NCI-H345 treated with DMSO at 0.1 percent for 48 hours (cell line): ENCODE results near the gene CFAP92.

Source experiments
- DNase-seq: peaks from one replicate; lab custom pipeline; 2025; ENCODE audit not compliant: unreplicated experiment; lab: John Stamatoyannopoulos, UW

CFAP92 gene

DNA sequence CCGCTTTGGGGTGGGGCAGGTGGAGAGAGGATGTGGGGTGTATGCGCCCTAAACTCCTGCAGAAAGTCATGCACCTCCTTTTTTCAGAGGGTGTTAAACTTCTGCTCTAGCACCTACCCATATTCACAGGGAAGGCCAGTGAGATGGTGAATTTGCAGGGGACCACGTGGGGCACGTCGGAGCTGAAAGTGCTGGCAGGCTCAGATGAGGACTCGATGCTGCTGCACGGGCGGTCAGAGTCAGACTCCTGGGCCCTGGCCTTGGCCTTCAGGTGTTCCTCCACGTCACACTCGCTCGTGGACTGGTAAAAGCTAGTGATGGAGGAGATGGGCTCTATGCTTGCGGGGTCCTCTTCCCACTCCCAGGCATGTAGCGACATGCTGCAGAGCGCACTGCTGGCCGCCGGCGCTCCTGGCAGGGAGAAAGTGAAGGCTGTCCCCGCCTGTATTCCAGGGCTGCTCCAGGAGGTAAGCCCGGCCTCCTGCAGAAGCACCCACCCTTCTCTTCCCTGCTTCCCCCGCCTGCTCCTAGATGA, 883 bp downstream of the CFAP92 start:
- DNase-seq: no peak

DNA sequence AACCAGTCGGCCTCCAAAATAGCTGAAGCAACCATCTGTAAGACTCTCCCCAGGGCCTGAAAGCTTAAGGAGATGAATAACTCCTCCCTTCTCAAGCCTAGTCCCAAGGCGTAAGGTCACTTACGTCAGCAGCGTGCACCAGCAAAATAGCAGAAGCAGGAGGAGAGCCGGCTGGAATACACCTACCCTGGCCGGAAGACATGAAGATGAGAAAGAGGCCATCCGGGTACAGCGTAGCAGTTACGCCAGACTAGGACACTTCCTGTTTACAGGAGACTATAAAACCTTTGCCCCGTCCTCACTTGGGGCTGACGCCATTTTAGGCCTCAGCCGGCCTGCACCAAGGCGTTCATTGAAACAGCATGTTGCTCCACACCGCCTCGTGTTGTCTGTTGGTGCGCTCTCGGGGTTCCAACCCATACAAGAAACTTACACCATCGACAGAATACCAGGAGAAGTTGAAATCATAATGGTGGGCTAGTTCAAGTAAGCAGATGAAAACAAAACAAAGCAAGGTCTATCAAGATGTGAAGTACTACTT, 2.5 kb downstream of the CFAP92 start:
- DNase-seq: no peak

DNA sequence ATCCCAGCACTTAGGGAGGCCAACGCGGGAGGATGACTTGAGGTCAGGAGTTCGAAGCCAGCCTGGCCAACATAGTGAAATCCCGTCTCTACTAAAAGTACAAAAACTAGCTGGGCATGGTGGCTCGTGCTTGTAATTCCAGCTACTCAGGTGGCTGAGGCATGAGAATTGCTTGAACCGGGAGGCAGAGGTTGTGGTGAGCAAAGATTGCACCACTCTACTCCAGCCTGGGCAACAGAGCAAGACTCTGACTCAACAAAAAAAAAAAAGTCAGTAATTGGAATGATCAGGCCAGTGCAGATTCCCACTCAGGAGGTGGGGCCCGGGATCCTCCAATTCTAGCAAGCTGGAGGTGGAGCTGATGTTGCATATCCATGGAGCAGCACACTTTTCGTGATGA, 5.6 kb downstream of the CFAP92 start:
- DNase-seq: no peak

DNA sequence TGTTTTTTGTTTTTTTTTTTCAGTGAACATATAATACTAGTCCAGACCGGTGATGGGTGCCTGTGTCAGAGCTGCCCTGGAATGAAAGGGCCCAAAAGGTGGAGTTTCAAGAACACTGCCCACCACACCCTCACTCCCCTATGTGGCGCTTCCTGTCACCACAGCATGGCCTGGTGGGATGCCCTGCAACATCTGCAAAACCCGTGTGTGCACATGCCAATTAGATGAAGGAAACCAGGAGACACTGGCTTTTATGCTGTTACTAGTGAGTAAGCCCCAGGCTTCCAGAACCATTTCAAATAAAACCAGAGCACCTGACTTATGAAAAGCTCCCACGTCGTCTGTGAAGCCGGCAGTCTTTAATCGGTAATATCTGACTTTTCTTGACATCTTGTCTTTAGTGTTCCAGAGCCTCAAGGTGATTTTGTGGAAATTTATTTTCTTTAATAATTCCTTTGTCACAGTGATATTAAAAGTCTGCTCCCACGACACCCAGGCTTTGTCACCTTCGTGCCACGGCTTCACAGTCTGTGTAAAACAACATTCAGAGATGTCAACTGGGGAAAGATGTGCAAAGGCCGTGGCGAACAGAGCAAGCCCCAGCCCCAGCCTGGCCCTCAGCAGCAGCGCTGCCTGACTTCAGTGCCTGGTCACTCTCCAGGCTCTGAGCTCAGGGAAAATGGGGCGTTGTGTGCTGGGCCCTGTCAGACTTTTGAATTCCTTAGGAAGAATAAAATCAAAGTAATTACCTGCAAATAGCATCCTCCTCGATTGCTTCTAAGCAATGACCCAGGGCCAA, 6.4 kb downstream of the CFAP92 start:
- DNase-seq: no peak

DNA sequence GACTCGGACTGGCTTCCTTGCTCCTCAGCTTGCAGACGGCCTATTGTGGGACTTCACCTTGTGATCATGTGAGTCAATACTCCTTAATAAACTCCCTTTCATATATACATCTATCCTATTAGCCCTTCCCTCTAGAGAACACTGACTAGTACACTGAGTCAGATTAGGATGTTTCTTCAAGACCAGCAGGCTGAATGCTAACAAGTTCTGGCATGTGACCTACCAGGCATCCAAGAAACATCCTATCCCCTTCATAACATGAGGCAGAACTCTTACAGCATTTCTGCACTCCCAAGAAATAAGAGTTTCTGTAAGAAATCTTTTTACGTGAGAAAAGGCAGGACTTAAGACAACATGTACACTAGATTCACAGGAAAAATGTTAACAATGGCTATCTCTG, 9.3 kb downstream of the CFAP92 start:
- DNase-seq: no peak

DNA sequence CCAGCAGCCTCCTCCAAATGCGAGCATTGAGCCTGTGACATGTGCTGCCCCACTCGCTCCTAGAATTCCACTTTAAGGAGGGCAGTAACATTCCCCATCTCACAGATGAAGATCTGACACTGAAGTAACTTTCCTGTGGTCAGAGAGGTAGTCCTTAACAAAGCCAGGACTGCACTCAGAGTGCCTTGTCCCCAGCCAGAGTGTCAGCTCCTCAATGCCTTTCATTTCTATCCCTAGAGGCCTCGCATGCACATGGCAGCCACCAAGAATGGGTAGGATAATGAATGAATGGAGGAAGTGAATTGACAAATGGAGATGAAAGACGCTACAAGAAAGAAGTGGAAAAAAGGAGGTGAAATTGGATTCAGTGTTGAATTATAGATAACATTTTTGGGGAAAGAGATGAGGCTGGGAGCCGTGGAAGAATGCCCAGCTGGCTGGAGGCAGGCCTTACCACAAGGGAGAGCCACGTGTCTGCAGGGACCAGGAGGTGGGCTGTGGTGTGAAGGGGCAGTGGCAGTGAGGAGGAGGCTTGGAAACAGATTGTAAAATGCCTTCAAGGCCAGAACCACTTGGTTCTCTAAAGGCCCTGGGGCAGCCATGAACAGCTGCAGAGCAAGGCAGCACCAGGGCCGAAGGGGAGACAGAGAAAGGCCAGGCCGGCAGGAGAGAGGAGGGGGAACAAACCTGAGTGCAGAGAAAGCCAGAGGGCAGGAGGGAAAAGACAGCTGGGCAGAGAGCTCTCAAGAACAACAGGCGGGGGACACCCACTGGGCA, 10.4 kb downstream of the CFAP92 start:
- DNase-seq: no peak

DNA sequence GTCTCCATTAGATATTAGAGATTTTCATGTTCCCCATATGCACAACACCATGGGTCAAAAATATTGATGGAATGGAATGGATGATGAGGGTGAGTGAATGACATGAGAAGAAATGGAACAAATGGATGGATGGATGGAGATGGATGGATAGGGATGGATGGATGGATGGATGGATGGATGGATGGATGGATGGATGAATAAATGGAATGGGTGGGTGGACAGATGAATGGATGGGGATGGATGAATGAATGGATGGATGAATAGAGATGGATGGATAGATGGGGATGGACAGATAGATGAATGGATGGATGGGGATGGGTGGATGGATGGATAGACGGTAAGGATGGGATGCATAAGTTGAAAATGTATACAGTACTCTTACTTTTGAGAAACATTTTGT, 18.6 kb downstream of the CFAP92 start:
- no peak for DNase-seq

DNA sequence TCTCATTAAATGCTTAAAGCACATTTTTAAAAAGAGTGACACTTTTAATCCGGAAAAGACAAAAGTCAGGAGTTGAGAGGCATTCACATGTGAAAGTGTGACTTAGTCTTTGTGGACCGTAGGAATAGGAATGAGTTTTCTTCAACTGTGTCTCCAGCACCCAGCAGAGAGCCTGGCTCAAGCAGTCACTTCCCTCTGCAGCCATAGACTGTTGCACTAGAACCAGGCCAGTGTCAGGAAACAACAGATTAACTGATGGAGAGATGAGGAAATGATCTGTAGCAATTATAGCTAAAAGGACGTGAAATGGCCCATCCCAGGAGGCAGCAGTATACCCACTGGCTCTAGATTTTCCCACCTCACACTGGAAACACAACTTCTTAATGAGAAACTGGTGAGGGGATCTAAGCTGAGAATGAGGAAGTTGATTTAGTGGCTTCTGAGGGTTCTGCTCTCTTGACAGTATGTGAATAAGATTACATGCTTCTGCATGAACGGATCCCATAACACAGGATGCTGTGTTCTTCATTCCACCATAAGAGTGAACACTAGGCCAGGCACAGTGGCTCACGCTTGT, 19.8 kb downstream of the CFAP92 start:
- no peak for DNase-seq

DNA sequence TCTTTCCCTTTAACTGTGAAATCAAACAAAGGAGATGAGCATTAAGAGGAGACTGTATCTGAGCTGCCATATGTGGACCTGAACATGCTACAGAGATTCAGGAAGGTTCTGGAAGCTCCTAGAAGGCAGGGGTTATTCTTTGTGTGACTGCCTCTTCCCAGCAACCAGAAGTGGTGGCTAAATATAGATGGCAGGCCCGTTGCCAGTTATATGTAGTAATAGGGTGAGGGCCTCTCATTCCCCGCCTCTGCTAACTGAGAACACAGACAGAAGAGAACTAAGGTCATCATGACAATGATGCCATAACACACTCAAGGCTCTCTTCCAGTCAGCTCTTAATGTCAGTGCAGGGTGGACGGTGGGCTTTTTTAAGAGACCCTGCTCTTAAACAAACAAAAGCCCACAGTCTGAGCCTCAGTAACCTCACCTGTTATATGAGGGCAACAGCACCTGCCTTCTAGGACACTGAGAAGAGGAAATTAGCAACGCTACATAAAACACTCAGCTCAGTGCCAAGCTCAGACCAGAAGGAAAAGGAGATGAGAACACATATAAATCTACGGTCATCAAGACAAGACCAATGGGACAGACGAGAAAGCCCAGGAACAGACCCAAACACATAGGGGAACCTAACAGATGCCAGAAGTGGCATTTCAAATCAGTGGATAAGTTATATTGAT, 22.3 kb downstream of the CFAP92 start:
- no peak for DNase-seq

DNA sequence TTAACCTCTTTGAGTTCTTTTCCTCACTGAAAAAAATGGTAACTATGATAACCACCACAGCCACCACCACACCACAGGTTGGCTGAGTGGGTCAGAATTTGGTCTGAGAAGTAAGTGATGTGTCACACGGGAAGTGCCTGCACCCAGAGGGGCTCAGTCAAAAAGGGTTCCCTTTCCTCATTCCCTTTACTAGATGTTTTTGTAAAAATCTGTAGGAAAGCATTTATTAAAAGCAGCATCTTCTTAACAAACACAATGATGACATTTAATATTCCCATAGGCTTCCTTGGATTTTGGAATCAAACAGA, 23.2 kb downstream of the CFAP92 start:
- no peak for DNase-seq

DNA sequence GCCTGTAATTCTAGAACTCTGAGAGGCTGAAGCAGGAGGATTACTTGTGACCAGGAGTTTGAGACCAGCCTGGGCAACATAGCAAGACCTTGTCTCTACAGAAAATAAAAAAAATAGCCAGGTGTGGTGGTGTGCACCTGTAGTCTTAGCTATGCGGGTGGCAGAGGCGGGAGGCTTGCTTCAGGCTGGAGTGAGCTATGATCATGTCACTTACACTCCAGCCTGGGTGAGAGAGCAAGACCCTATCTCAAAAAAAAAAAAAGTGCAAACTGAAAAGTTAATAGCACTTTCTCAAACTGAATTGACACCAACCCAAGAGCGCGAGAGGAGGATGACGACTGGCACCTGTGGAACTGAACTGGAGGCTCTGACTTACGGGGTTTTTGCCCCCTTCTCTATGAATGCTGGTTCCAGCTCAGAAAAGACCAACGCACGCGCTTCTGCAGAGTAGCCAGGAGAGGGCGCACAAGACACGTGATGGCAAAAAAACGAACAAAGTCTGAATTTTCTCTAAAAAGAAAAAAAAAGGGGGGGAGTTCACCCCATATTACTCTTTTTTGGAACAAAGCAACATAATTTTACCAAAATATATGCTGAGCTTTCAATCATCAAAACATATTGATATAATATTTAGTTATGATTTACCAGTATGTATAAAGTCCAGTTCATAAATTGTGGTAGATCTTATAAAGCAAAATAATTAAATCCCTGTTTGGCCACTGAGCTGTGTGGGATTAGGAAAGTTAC, 23.7 kb downstream of the CFAP92 start:
- DNase-seq: peak; percentile 3

DNA sequence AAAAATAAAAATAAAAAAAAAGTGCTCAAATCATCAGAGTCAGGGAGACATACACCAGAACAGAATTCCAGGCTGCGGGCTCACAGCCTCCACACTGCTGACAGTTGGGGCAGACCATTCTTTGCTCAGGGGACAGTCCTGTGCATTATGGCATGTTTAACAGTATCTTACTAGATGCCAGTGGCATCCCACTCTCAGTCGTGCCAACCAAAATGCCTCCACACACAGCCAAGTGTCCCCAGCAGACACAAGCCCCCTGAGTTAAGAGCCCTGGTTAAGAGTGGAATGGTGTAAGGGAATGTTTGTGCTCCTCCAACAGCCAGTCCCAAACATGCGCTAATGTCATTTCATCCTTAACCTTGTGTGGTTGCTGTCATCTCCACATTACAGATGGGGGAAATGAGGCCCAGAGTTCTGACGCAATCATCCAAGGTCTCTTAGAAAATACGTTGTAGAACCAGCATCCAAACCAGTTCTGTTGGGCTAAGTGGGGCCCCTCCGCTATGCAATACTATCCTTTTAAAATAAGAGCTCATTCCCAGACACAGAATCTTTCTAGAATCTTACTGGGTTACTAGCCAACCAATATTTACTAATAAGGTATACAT, 26.0 kb downstream of the CFAP92 start:
- DNase-seq: no peak

DNA sequence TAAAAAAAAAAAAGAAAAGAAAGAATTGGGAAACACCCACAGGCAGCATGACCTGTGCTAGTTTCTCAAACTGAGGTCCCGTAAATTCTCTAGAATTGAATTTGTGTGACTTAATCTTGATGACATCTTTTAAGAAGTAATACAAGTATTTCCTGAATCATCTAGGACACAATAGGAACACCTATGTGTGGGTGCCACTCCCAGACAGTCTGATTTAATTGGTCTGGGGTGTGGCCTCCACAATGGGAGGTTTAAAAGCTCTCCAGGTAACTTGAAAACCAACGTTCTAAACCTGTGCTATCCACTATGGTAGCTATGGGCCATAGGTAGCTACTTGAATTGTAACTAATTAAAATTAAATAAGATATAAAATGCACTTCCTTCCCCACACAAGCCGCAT, 28.1 kb downstream of the CFAP92 start:
- no peak for DNase-seq

DNA sequence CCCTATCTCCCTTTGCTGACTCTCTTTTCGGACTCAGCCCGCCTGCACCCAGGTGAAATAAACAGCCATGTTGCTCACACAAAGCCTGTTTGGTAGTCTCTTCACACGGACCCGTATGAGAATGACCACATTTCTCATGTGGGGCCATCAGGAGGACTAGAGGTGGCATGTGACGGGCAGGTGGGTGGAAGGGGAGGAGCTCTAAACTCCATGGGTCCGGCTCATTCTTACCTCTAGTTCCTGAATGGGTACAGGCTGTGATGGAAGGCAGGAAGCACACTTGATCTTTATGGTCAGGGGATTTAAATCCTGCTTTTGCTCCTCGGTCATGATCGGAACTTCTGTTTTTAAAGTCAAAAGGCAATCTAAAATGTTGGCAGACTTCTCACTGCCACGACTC, 28.6 kb downstream of the CFAP92 start:
- DNase-seq: no peak

DNA sequence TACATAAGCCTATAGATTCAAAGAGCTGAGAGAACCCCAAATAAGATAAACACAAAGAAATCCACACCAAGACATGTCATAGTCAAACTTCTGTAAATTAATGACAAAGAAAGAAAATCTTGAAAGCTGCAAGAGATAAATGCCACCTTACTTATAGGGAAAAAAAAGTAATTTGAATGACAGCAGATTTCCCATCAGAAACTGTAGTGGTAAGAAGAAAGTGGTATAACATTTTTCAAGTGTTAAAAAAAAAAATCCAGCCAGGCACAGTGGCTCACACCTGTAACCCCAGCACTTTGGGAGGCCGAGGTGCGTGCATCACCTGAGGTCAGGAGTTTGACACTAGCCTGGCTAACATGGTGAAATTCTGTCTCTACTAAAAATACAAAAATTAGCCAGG, 37.4 kb downstream of the CFAP92 start:
- DNase-seq: no peak

DNA sequence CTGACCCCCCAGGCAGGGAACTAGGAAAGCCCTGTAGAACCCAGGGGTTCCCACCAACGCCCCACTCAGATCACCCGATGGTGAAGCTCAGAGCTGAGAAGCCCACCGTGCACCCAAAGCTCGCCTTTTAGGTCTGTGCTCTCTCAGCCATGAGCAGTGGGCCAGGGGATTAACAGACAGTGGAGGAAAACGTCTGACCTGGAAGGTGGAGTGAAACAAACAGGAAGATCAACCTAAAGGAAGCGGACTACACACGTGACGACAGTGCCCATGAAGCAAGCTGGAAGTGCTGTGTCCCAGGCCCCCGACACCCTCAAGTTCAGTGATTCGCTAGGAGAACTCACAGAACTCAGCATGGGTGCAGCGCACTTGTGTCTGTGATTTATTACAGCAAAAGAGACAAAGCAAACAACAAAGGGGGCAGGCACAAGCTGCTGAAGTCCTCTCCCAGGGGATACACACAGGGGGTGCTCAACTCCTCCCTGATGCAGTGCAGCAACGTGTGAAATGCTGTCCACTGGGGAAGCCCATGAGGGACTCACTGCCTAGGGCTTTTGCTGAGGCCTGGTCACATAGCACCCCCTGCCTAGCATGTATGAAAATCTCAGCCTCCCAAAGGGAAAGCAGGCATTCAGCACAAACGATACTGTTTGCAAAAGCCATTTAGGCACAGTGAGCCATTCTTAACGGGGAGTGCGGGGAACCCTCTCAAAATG, 43.5 kb downstream of the CFAP92 start:
- peak; percentile 8 for DNase-seq

DNA sequence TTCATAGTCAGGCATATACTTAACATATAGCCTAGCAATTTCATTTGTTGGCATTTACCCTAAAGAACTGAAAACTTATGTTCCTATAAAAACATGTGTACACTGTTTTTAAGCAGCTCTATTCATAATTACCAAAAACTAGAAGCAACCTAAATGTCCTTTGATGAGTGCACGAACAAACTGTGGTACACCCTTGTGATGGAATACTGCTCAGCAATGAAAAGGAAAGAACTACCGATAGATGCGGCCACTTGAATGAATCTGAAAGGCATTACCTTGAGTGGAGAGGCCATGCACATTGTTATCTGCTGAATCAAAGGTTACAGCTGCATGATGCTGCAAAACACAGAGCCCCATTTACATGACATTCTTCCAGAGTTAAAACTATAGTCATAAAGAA, 44.7 kb downstream of the CFAP92 start:
- no peak for DNase-seq

DNA sequence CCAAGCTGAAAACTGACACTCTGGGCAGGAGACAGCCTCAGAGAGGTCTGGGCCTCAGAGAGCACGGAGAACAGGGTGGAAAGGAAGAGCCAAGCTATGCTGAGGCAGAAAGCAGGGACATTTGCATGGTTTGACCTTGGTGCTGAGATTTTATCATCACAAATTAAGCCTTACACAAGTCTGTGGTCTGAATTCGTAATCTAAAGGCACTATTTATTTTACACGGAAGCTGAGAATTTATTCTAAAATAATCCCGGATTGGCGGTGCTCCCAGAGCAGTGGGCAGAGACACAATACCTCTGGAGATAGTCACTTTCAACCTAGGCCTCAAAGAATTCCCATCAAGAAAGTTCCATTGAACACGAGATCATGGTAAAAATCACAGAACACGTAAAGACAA, 47.5 kb downstream of the CFAP92 start:
- DNase-seq: no peak

DNA sequence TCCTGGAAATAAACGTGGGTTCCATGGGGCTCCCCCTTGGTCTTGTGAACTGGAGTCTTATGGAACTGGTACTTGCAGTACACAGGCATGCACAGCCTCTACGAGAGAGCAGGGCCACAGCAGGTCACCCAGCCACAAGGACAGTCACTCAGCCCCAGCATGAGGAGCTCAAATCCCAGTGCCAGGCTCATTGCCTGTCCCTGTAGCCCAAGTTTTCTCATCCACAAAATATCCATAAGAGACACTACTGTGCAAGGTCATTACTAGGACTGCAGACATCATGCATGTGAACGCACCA, 48.0 kb downstream of the CFAP92 start:
- DNase-seq: no peak
